Astrocyte of the cerebellum (primary cell): ENCODE measurements around the gene ABCA1.

Experiments used
- DNase-seq: peaks from one replicate; pipeline ENCODE4 v3.0.0-alpha.2; 2011; ENCODE audit warnings: low read depth
- H3K4me3 ChIP-seq: 2 replicates; pipeline ENCODE4 v1.5.1; 2011; ENCODE audit warnings: mild to moderate bottlenecking, low read depth, low read length, moderate library complexity
- in situ Hi-C: cut with HindIII; loops from 2 replicates; pipeline ENCODE4 v1.10.0; 2017; ENCODE audit warnings: low sequenced_read_pairs
- TF ChIP-seq, protein P1 (sequence below): IDR thresholded peaks from 2 replicates; pipeline ENCODE4 v1.5.1; 2012; ENCODE audit warnings: low read length, low read depth, moderate library complexity, mild to moderate bottlenecking; ENCODE audit errors: missing control alignments

Gene ABCA1

GRCh38 chr9:104872656-104873488, 55.1 kb downstream of the ABCA1 start:
- peak; percentile 77 for DNase-seq
- H3K4me3 ChIP-seq = no peak overlapping the region
- TF ChIP-seq, protein P1, sequence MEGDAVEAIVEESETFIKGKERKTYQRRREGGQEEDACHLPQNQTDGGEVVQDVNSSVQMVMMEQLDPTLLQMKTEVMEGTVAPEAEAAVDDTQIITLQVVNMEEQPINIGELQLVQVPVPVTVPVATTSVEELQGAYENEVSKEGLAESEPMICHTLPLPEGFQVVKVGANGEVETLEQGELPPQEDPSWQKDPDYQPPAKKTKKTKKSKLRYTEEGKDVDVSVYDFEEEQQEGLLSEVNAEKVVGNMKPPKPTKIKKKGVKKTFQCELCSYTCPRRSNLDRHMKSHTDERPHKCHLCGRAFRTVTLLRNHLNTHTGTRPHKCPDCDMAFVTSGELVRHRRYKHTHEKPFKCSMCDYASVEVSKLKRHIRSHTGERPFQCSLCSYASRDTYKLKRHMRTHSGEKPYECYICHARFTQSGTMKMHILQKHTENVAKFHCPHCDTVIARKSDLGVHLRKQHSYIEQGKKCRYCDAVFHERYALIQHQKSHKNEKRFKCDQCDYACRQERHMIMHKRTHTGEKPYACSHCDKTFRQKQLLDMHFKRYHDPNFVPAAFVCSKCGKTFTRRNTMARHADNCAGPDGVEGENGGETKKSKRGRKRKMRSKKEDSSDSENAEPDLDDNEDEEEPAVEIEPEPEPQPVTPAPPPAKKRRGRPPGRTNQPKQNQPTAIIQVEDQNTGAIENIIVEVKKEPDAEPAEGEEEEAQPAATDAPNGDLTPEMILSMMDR = no peak
- in situ Hi-C loops = loop anchor here (25.0 kb wide), 1 partner anchor 539 kb away; no protein-coding TSS in a partner anchor

DNA sequence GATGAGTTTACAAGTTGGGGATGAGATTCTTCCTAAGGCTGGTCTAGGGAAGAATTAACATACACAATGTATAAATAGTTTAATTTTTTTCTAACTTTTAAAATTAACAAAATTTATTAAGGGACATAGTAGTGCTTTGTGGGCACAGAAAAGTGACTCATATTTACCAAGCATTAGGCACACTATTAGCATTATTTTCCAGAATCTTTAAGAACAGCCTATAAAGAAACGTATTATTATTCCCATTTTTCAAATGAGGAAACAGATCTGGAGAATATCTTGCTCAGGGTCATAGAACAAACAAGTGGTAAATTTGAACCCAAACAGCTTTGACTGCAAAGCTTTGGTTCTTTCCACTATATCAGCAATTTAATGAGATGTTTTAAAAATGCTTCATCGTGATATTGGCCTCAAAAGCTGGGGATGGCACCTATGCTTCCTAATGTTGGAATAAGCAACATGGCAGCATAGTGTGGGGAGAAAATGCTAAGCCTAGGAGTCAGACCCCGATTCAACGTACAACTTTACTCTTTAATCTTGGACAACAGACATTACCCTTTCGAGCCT, 55.9 kb downstream of the ABCA1 start:
- no peak overlapping the region for H3K4me3 ChIP-seq
- in situ Hi-C loops = loop anchor here (25.0 kb wide), 1 partner anchor 540 kb away; no protein-coding TSS in a partner anchor
- TF ChIP-seq, protein P1 = no peak
- DNase-seq = no peak

DNA sequence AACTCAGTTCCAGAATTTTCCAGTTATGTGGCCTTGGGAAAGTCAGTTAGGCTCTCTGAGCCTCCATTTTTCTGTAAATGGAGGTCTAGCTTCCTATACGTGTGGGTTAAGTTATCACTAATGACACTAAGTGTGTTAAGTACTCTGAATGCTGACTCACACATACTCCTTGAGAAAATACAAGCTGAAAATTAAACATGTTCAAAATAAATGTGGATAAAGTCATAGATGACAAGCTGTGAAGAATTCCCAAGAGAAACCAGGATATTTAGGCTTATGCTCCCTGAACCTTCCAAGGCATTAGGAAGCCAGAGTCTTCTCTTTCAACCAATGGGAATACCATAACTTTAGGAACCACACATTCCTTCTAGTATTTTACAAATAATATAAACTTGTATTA, 58.1 kb downstream of the ABCA1 start:
- TF ChIP-seq, protein P1 = no peak
- in situ Hi-C loops = loop anchor here (25.0 kb wide), 1 partner anchor 542 kb away; no protein-coding TSS in a partner anchor
- no peak overlapping the region for H3K4me3 ChIP-seq
- no peak for DNase-seq

- no peak overlapping the region for H3K4me3 ChIP-seq
- in situ Hi-C loops = loop anchor here (25.0 kb wide), 1 partner anchor 543 kb away; no protein-coding TSS in a partner anchor
- TF ChIP-seq, protein P1 = no peak
- DNase-seq = peak; percentile 69
Observed at GRCh38 chr9:104868687-104869404, 59.1 kb downstream of the ABCA1 start.

DNA sequence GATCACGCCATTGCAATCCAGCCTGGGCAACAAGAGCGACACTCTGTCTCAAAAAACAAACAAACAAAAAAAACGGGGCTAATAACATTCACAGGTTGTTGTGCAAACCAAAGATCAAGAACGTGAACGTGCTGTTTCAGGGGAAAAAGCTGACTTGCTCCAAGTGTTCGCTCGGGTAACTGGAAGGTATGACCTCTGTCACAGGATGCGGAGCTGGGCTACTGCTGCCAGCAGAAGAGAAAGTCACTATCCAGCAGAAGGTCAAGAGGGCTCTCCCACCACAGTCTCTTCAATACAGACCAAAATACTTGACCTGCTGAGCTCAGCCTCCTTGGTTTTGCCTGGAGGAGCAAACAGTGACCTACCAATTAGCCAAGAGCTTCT, 59.7 kb downstream of the ABCA1 start:
- in situ Hi-C loops = loop anchor here (25.0 kb wide), 1 partner anchor 544 kb away; no protein-coding TSS in a partner anchor
- H3K4me3 ChIP-seq = no peak overlapping the region
- DNase-seq = no peak
- TF ChIP-seq, protein P1 = no peak

- no peak overlapping the region for H3K4me3 ChIP-seq
- no peak for DNase-seq
- in situ Hi-C loops = loop anchor here (25.0 kb wide), 1 partner anchor 546 kb away; no protein-coding TSS in a partner anchor
- TF ChIP-seq, protein P1 = no peak
Observed at GRCh38 chr9:104866191-104866590, 61.8 kb downstream of the ABCA1 start.
